ENCODE measurements around the gene CAMK1D. TPM values are rescaled to one million over a fixed set of nuclear protein-coding genes. Genes with fewer than 3 reads are reported as not detected.

Gene CAMK1D
- total and polyA plus RNA-seq, 2 experiments from 2014 or later = 4.6 to 7.2 TPM

DNA sequence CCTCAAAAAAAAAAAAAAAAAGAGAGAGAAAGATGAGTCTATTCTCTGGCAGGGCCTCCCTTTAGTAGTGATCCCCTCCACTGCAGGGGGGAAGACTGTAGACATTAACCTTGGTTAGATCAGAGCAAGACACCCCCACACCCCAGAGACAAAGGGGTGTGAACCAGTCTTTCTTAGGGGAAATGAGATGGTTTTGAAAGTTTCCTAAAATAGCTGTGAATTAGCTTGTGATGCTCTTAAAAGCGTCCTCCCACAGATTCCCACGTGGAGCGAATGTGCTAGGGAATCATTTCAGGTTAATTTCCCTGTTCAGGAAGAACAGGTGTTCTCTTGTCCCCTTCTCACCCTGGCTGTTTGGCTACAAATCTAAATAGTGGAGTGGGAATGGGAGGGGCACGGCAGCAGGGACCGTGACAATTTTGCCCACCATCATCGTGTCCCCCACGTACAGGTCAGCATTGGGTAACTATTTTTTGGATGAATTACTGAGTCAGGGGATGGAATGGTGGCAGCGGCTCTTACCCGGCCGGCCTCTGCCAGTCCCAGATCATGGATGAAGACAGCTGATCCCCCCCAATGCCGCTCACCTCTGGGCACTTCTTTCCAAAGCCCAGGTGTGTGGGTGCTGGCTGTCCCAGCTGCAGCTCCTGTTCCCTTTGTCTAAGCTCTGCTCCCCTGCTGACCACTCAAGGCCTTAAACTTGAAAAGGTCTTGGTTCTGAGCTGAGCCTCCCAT lies 499.3 kb downstream of the CAMK1D start (continued):
- TF ChIP-seq ZNF462 (CRISPR knock-in tag; IDR thresholded peaks at IDR 0.05) = no peak
- no peak for TF ChIP-seq CTCF (conservative IDR thresholded peaks at IDR 0.05; ENCODE audit: low read depth in 2 of 2)
- no peak for TF ChIP-seq EZH2 (IDR thresholded peaks at IDR 0.05; ENCODE audit: low read depth, unreplicated experiment)
- TF ChIP-seq JUNB (IDR thresholded peaks at IDR 0.05; ENCODE audit: unreplicated experiment) = no peak
- no peak for TF ChIP-seq STAT1 (IDR thresholded peaks at IDR 0.05; ENCODE audit: unreplicated experiment)
- TF ChIP-seq POLR2AphosphoS5 (IDR thresholded peaks at IDR 0.05; ENCODE audit: low read depth) = no peak
